Karpas-422 (cell line): ENCODE measurements around the gene COA1. TPM values are rescaled to one million over a fixed set of nuclear protein-coding genes. Genes with fewer than 3 reads are reported as not detected.

Experiments
- DNase-seq: peaks from one replicate; pipeline ENCODE4 v3.0.0-alpha.2; 2015
- H2AFZ ChIP-seq: fragments of 200-600 bp; sonication (generic); 2 replicates; pipeline ENCODE4 v1.6.1; 2014; ENCODE audit warnings: antibody characterized with exemption, low read length, mixed read lengths
- H3K27ac ChIP-seq: fragments of 200-600 bp; sonication (generic); 2 replicates; pipeline ENCODE4 v1.5.1; 2014; ENCODE audit warnings: mild to moderate bottlenecking, low read length, moderate library complexity
- H3K27me3 ChIP-seq: fragments of 200-600 bp; sonication (generic); 2 replicates; pipeline ENCODE4 v1.6.1; 2014; ENCODE audit warnings: low read length, mixed read lengths
- H3K36me3 ChIP-seq: fragments of 200-600 bp; sonication (generic); 2 replicates; pipeline ENCODE4 v1.6.1; 2014; ENCODE audit warnings: low read length, mixed read lengths; ENCODE audit not compliant: insufficient read depth
- H3K4me1 ChIP-seq: fragments of 200-600 bp; sonication (generic); 2 replicates; pipeline ENCODE4 v1.6.1; 2014; ENCODE audit warnings: mild to moderate bottlenecking, low read length, mixed read lengths
- H3K4me2 ChIP-seq: fragments of 200-600 bp; sonication (generic); 2 replicates; pipeline ENCODE4 v1.6.1; 2014; ENCODE audit warnings: low read length, low read depth, mild to moderate bottlenecking; ENCODE audit not compliant: poor library complexity, severe bottlenecking
- H3K4me3 ChIP-seq: fragments of 200-600 bp; sonication (generic); 2 replicates; pipeline ENCODE4 v1.5.1; 2014; ENCODE audit warnings: mild to moderate bottlenecking, antibody characterized with exemption, low read length, mixed read lengths
- H3K79me2 ChIP-seq: fragments of 200-600 bp; sonication (generic); 2 replicates; pipeline ENCODE4 v1.6.1; 2014; ENCODE audit warnings: mild to moderate bottlenecking, low read length, mixed read lengths
- H3K9ac ChIP-seq: fragments of 200-600 bp; sonication (generic); 2 replicates; pipeline ENCODE4 v1.6.0; 2014; ENCODE audit warnings: low read length
- H3K9me2 ChIP-seq: fragments of 200-600 bp; sonication (generic), shearing (Covaris generic); replicated peaks from 2 replicates; pipeline ENCODE4 v1.6.0; 2014; ENCODE audit warnings: mild to moderate bottlenecking, low read length, moderate library complexity; ENCODE audit not compliant: insufficient read depth
- H3K9me3 ChIP-seq: fragments of 300-700, 200-600 bp; sonication (generic); 2 replicates; pipeline ENCODE4 v1.6.1; 2014; ENCODE audit warnings: low read length, mixed read lengths
- H4K20me1 ChIP-seq: fragments of 200-600 bp; sonication (generic); 2 replicates; pipeline ENCODE4 v1.6.1; 2014; ENCODE audit warnings: mild to moderate bottlenecking, antibody characterized with exemption, low read length, low read depth; ENCODE audit not compliant: insufficient read depth
- total RNA-seq: library from RNA; depleted of rRNA; stranded (reverse); fragments of >200 nt; shearing (Covaris generic); gene quantifications from 2 replicates; pipeline ENCODE4 v1.2.3, GENCODE V29; 2014; ENCODE audit warnings: low replicate concordance

Gene COA1
- total RNA-seq, 1 experiment from 2014 or later = 60.2 TPM

DNA sequence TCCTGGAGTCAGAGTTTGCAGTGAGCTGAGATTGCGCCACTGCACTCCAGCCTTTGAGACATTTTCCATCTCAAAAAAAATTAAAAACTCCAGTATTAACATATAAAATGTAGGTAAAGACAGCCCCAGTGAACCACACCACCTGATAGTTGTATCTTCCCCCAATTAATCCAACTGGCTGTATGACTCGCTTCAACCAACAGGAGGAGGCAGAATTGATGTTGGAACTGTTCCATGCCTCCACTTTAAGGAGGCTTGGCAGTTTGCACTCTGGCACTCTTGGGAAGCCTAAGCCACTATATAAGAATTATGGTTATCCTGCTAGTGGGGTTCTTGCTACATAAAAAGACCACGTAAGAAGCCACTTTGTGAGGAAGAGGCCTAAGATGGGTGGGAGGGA is 73.7 kb downstream of the COA1 start:
- Histone ChIP-seq H3K4me2 (no peak overlapping the region), H2AFZ (no peak overlapping the region), H3K9ac (no peak overlapping the region), H3K9me3 (no peaks in the 10 kb centered on the region), H3K9me2 (no peaks in the 10 kb centered on the region), H3K79me2 (peaks cover 77% of the 10 kb centered on the region), H3K27ac (no peak overlapping the region), H3K4me1 (peaks cover 39% of the 10 kb centered on the region), H3K36me3 (no peaks in the 10 kb centered on the region), H3K27me3 (no peaks in the 10 kb centered on the region), H3K4me3 (no peak overlapping the region), H4K20me1 (no peaks in the 10 kb centered on the region)
- DNase-seq = no peak

GRCh38 chr7:43653891-43654504 is 75.3 kb downstream of the COA1 start:
- Histone ChIP-seq H3K4me3 (no peak overlapping the region), H3K9me2 (no peaks in the 10 kb centered on the region), H3K27me3 (no peaks in the 10 kb centered on the region), H3K9ac (no peak overlapping the region), H3K36me3 (no peaks in the 10 kb centered on the region), H3K4me2 (no peak overlapping the region), H3K9me3 (no peaks in the 10 kb centered on the region), H3K4me1 (peaks cover 40% of the 10 kb centered on the region), H2AFZ (no peak overlapping the region), H4K20me1 (no peaks in the 10 kb centered on the region), H3K27ac (no peak overlapping the region), H3K79me2 (peaks cover 62% of the 10 kb centered on the region)
- DNase-seq = no peak

- no peak overlapping the region for H3K4me3 ChIP-seq
- peaks cover 44% of the 10 kb centered on the region for H3K4me1 ChIP-seq
- no peaks in the 10 kb centered on the region for H3K27me3 ChIP-seq
- H3K9ac ChIP-seq = no peak overlapping the region
- no peak overlapping the region for H3K27ac ChIP-seq
- H3K9me2 ChIP-seq = no peaks in the 10 kb centered on the region
- H2AFZ ChIP-seq = no peak overlapping the region
- no peak overlapping the region for H3K4me2 ChIP-seq
- no peak for DNase-seq
- H3K36me3 ChIP-seq = no peaks in the 10 kb centered on the region
- no peaks in the 10 kb centered on the region for H3K9me3 ChIP-seq
- H4K20me1 ChIP-seq = no peaks in the 10 kb centered on the region
- peaks cover 57% of the 10 kb centered on the region for H3K79me2 ChIP-seq
Observed at GRCh38 chr7:43653466-43653865, 75.9 kb downstream of the COA1 start.

DNA sequence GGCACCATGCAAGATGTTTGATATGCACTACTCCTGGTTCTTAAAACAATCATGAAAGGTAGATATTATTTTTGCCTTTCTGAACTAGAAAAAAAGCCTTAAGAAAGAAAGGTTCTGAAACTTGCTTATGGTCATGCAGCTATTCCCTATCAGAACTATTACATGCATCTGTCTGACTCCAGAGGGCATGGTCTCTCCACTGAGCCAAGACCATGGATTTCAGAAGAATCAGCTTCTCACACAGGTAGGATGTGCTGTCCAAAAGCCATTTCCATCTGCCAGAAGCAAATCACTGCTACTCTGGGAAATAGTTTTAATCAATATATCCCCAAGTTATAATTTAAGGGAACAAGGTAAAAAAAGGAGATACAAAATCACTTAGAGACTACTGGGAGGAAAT is 77.0 kb downstream of the COA1 start:
- H3K9me2 ChIP-seq = no peaks in the 10 kb centered on the region
- H3K4me1 ChIP-seq = peaks cover 55% of the 10 kb centered on the region
- peaks cover 48% of the 10 kb centered on the region for H3K79me2 ChIP-seq
- no peaks in the 10 kb centered on the region for H4K20me1 ChIP-seq
- no peak overlapping the region for H2AFZ ChIP-seq
- no peaks in the 10 kb centered on the region for H3K27me3 ChIP-seq
- H3K27ac ChIP-seq = peak overlapping the region; percentile 98
- H3K4me3 ChIP-seq = no peak overlapping the region
- no peak overlapping the region for H3K9ac ChIP-seq
- H3K4me2 ChIP-seq = no peak overlapping the region
- no peak for DNase-seq
- H3K9me3 ChIP-seq = no peaks in the 10 kb centered on the region
- no peaks in the 10 kb centered on the region for H3K36me3 ChIP-seq

DNA sequence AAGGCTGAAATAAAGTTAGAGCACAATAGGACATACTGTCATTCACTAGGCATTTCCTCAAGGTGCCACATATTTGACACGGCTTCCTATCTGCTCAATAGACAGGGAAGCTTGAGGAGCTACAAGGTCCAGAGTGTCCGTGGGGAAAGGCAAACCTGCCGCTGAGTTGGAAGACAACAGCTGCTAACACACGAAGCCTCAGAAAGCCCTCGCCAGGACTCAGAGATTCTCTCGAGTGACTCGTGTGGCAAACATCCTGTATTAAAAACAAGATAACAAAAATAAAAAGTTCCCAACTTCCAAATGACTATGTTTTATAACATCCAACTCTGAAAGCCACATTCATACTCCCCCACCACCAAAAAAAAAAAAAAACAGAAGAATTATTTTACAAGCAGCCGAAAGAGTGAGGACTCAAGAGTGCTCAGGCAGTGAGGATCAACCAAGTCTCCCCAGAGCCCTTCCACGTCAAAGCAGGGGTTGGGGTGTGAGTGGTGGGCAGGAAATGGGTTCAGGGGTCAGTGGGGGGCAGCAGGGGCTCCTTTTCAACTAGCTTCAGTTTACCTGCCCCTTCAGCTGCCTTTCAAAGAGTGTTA is 78.8 kb downstream of the COA1 start:
- peak overlapping the region; percentile 94 for H3K4me2 ChIP-seq
- H3K4me3 ChIP-seq = peak overlapping the region; percentile 70
- DNase-seq = peak; percentile 59
- peaks cover 45% of the 10 kb centered on the region for H3K79me2 ChIP-seq
- no peaks in the 10 kb centered on the region for H4K20me1 ChIP-seq
- no peaks in the 10 kb centered on the region for H3K9me3 ChIP-seq
- H2AFZ ChIP-seq = no peak overlapping the region
- H3K36me3 ChIP-seq = peaks cover 2% of the 10 kb centered on the region; the same call in 1 of the 2 replicates
- no peaks in the 10 kb centered on the region for H3K9me2 ChIP-seq
- no peaks in the 10 kb centered on the region for H3K27me3 ChIP-seq
- H3K9ac ChIP-seq = peak overlapping the region; percentile 77
- H3K4me1 ChIP-seq = peaks cover 73% of the 10 kb centered on the region
- H3K27ac ChIP-seq = peak overlapping the region; percentile 98

- Histone ChIP-seq H3K79me2 (peaks cover 42% of the 10 kb centered on the region), H4K20me1 (no peaks in the 10 kb centered on the region), H3K36me3 (peaks cover 2% of the 10 kb centered on the region; the same call in 1 of the 2 replicates), H3K27me3 (no peaks in the 10 kb centered on the region), H3K4me2 (peak overlapping the region; percentile 94), H3K9me2 (no peaks in the 10 kb centered on the region), H3K9ac (peak overlapping the region; percentile 77), H3K4me3 (peak overlapping the region; percentile 70), H3K4me1 (peaks cover 73% of the 10 kb centered on the region), H2AFZ (no peak overlapping the region), H3K9me3 (no peaks in the 10 kb centered on the region), H3K27ac (peak overlapping the region; percentile 98)
- DNase-seq = peak; percentile 95
Observed at GRCh38 chr7:43649755-43650274, 79.5 kb downstream of the COA1 start.

GRCh38 chr7:43648473-43649406 is 80.6 kb downstream of the COA1 start:
- H3K9me3 ChIP-seq = no peaks in the 10 kb centered on the region
- peak overlapping the region; percentile 70 for H3K4me3 ChIP-seq
- H3K27ac ChIP-seq = peak overlapping the region; percentile 98
- H3K36me3 ChIP-seq = peaks cover 2% of the 10 kb centered on the region; the same call in 1 of the 2 replicates
- no peaks in the 10 kb centered on the region for H3K27me3 ChIP-seq
- peak overlapping the region; percentile 77 for H3K9ac ChIP-seq
- H3K4me1 ChIP-seq = peaks cover 71% of the 10 kb centered on the region
- peaks cover 31% of the 10 kb centered on the region for H3K79me2 ChIP-seq
- H3K9me2 ChIP-seq = no peaks in the 10 kb centered on the region
- no peak overlapping the region for H2AFZ ChIP-seq
- DNase-seq = peak; percentile 74
- peak overlapping the region; percentile 94 for H3K4me2 ChIP-seq
- H4K20me1 ChIP-seq = no peaks in the 10 kb centered on the region
